Measurements from ENCODE around the gene IL16.
"Not testable (repeated sequence)": the region's sequence is repeated elsewhere in the genome, so short reads cannot be mapped to it uniquely, and the experiment has no call there.

IL16 gene

DNA sequence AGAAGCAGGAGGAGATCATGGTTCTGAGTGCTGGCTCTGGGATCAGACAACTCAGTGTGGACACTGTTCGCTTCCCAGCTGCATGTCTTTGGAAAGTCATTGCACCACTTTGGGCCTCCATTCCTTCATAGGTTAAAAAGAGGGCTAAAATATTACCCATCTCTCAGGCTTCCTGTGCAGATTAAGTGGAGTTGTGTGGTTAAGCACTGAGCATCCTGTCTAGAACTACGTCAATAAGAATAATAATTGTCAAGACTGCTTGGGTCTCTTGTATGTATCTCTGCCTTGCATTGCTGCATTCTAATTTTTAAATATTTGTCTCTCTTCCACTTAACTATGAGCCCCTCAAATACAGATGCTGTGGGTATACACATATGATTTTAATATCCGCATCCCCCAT is 40.4 kb upstream of the IL16 start:
- ChIA-PET CTCF (interaction anchor here (0.7 to 16.0 kb wide), 44 partner anchors 8 to 182 kb away, joined by 3 to 733 read pairs (median 4); no protein-coding TSS in a partner anchor), POLR2A (interaction anchor here (2.1 kb wide), 1 partner anchor 110 kb away, joined by 7 read pairs; no protein-coding TSS in a partner anchor)
- H3K4me3 ChIP-seq (ENCODE audit: low read depth, low read length) = no peak overlapping the region
- TF ChIP-seq, protein P1, sequence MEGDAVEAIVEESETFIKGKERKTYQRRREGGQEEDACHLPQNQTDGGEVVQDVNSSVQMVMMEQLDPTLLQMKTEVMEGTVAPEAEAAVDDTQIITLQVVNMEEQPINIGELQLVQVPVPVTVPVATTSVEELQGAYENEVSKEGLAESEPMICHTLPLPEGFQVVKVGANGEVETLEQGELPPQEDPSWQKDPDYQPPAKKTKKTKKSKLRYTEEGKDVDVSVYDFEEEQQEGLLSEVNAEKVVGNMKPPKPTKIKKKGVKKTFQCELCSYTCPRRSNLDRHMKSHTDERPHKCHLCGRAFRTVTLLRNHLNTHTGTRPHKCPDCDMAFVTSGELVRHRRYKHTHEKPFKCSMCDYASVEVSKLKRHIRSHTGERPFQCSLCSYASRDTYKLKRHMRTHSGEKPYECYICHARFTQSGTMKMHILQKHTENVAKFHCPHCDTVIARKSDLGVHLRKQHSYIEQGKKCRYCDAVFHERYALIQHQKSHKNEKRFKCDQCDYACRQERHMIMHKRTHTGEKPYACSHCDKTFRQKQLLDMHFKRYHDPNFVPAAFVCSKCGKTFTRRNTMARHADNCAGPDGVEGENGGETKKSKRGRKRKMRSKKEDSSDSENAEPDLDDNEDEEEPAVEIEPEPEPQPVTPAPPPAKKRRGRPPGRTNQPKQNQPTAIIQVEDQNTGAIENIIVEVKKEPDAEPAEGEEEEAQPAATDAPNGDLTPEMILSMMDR (IDR thresholded peaks at IDR 0.05; ENCODE audit: insufficient read depth, low read length, missing control alignments) = no peak
- DNase-seq (ENCODE audit: low read depth, low spot score) = no peak

DNA sequence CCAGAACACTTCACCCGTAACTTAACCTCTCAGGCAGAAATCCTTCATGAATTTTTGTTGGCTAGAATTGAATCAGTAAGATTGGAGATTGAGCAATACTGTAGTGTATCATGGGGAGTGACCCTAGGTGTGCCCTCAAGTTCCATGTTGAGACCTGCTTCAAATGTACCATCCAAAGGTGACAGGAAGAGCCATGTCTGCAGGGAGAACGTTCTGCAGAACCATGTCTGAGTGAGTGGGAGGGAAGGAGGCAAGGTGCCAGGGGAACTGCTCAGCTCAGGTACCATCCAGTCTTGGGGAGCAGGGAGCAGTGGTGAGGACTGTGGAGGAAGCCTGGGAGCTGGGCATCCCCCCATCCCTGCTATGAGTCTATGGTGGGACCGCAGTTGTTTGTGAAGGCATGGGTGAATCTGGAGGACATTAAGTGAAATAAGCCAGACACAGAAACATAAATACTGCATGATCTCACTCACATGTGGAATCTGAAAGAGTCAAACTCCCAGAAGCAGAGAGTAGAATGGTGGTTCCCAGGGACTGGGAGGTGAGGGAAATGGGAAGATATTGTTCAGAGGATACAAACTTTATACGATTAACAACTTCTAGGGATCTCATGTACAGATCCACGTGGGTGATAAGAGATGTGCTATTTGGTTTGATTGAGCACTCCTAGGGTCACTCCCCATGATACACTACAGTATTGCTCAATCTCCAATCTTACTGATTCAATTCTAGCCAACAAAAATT is 39.3 kb upstream of the IL16 start:
- TF ChIP-seq, protein P1 (IDR thresholded peaks at IDR 0.05; ENCODE audit: insufficient read depth, low read length, missing control alignments) = no peak
- ChIA-PET CTCF (interaction anchor here (0.6 to 16.0 kb wide), 10 partner anchors 11 to 180 kb away, joined by 3 to 733 read pairs (median 10); no protein-coding TSS in a partner anchor), POLR2A (no interaction called here)
- H3K4me3 ChIP-seq (ENCODE audit: low read depth, low read length) = no peak overlapping the region
- no peak for DNase-seq (ENCODE audit: low read depth, low spot score)

DNA sequence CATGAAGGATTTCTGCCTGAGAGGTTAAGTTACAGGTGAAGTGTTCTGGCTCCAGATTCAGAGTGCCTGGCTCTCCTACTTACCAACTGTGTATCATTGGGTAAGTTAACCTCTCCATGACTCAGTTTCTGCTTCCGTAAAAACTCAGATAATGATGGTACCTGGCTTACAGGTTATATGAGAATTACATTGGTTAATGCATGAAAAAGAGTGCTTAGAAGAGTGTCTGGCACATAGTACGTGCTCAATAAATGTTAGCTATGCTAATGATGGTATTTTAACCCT is 38.8 kb upstream of the IL16 start:
- CTCF ChIA-PET = interaction anchor here (1.3 to 16.0 kb wide), 5 partner anchors 12 to 104 kb away, joined by 3 to 733 read pairs (median 27); no protein-coding TSS in a partner anchor
- no peak overlapping the region for H3K4me3 ChIP-seq (ENCODE audit: low read depth, low read length)
- no peak for DNase-seq (ENCODE audit: low read depth, low spot score)
- POLR2A ChIA-PET = no interaction called here
- TF ChIP-seq, protein P1 (IDR thresholded peaks at IDR 0.05; ENCODE audit: insufficient read depth, low read length, missing control alignments) = no peak

DNA sequence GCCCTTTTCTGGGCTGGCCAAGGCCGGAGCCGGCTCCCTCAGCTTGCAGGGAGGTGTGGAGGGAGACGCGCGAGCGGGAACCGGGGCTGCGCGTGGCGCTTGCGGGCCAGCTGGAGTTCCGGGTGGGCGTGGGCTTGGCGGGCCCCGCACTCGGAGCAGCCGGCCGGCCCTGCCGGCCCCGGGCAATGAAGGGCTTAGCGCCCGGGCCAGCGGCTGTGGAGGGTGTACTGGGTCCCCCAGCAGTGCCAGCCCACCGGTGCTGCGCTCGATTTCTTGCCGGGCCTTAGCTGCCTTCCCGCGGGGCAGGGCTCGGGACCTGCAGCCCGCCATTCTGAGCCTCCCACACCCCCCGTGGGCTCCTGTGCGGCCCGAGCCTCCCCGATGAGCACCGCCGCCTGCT is 38.1 kb upstream of the IL16 start:
- H3K4me3 ChIP-seq (ENCODE audit: low read depth, low read length); POLR2A ChIA-PET; DNase-seq (ENCODE audit: low read depth, low spot score): not testable (repeated sequence)
- CTCF ChIA-PET = interaction anchor here (0.8 to 16.0 kb wide), 4 partner anchors 10 to 108 kb away, joined by 3 to 733 read pairs (median 62); no protein-coding TSS in a partner anchor

- DNase-seq (ENCODE audit: low read depth, low spot score) = no peak
- POLR2A ChIA-PET = no interaction called here
- CTCF ChIA-PET = interaction anchor here (0.7 to 7.4 kb wide), 8 partner anchors 10 to 115 kb away, joined by 3 to 108 read pairs (median 4); no protein-coding TSS in a partner anchor
- no peak overlapping the region for H3K4me3 ChIP-seq (ENCODE audit: low read depth, low read length)
- TF ChIP-seq, protein P1 (IDR thresholded peaks at IDR 0.05; ENCODE audit: insufficient read depth, low read length, missing control alignments) = no peak
Measured at GRCh38 chr15:81160312-81161159, 36.1 kb upstream of the IL16 start.

GRCh38 chr15:81161160-81161673 is 35.5 kb upstream of the IL16 start:
- DNase-seq (ENCODE audit: low read depth, low spot score) = no peak
- H3K4me3 ChIP-seq (ENCODE audit: low read depth, low read length) = no peak overlapping the region
- TF ChIP-seq, protein P1 (IDR thresholded peaks at IDR 0.05; ENCODE audit: insufficient read depth, low read length, missing control alignments) = no peak
- ChIA-PET CTCF (interaction anchor here (0.7 to 7.4 kb wide), 9 partner anchors 11 to 114 kb away, joined by 3 to 108 read pairs (median 4); no protein-coding TSS in a partner anchor), POLR2A (no interaction called here)

Data from AG04449 (cell line).